Measurements from ENCODE around the gene ITGAV.

DNA sequence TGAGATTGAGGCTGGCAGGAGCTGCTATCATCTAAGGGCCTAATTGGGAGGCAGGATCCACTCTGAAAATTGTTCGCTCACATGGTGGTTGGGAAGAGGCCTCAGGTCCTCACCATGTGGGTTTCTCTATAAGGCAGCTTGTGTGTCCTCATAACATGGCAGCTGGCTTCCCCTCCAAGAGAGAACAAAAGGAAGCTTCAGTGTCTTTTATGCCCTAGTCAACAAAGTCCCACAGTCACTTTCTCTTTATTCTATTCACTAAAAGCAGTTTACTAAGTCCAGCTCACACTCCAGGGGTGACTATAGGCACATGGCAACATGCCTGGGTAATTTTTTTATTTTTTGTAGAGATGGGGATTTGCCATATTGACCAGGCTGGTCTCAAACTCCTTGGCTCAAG is 5.8 kb upstream of the ITGAV start:
- TF ChIP-seq POLR2A (IDR thresholded peaks at IDR 0.05; ENCODE audit: low read depth, low read length) (no peak), POLR2AphosphoS5 (IDR thresholded peaks at IDR 0.05; ENCODE audit: low read depth, low read length) (no peak), TAF1 (IDR thresholded peaks at IDR 0.05; ENCODE audit: borderline replicate concordance, low read depth, low read length) (no peak)
